GM19025 (cell line): ENCODE measurements around the gene TULP4.
A peak's percentile ranks its signal among the peaks of the same experiment; 100 is the strongest.
"Not testable (repeated sequence)": the region's sequence is repeated elsewhere in the genome, so short reads cannot be mapped to it uniquely, and the experiment has no call there.

Source experiments
- ATAC-seq: cut with Tn5 transposase; IDR thresholded peaks from one replicate; pipeline ENCODE4 v1.9.1; 2021; ENCODE audit warnings: mild to moderate bottlenecking, low read depth, moderate library complexity; ENCODE audit not compliant: unreplicated experiment

TULP4 gene

DNA sequence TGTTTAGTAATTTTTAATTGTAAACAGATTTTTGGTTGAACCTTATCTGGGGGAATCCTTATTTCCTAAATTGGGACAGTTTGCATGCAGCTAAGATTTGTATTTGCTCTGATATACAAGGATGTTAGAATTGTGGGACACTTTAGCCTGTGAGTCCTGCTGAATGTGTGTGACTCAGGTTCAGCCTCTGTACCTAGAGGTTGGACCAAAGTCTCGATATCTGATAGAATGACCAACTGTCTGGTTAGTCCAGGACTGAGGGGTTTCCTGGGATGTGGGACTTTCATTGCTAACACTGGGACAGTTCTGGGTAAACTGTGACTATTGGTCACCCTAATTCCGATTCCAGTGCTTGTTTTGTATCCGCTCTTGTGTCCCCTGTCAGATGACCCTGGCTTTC lies 20.2 kb upstream of the TULP4 start:
- no peak for ATAC-seq

GRCh38 chr6:158293122-158293521 lies 19.1 kb upstream of the TULP4 start:
- ATAC-seq: no peak

DNA sequence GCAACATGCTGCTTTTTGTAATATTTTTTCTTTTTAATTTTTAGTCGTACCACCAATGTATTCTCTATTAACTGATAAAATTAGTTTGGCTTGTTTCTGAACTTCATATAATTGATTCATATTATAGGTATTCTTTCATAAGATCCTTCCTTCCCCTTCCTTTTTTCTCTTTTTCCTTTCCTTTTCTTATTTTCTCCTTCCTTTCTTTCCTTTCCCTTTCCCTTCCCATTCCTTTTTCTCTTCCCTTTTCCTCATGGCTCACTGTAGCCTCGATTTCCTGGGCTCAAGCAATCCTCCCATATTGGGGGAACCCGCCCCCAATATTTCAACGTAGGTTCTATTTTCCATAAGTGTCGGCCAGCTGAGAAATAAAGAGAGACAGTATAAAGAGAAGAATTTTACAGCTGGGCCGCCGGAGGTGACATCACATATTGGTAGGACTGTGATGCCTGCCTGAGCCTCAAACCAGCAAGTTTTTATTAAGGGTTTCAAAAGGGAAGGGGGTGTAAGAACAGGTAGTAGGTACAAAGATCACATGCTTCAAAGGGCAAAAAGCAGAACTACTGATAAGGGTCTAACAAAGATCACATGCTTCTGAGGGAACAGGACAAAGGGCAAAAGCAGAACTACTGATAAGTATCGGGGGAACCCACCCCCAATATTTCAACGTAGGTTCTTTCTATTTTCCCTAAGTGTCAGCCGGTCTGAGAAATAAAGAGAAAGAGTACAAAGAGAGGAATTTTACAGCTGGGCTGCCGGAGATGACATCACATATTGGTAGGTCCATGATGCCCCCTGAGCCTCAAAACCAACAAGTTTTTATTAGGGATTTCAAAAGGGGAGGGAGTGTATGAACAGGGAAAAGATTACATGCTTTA lies 16.1 kb upstream of the TULP4 start:
- ATAC-seq: not testable (repeated sequence)

DNA sequence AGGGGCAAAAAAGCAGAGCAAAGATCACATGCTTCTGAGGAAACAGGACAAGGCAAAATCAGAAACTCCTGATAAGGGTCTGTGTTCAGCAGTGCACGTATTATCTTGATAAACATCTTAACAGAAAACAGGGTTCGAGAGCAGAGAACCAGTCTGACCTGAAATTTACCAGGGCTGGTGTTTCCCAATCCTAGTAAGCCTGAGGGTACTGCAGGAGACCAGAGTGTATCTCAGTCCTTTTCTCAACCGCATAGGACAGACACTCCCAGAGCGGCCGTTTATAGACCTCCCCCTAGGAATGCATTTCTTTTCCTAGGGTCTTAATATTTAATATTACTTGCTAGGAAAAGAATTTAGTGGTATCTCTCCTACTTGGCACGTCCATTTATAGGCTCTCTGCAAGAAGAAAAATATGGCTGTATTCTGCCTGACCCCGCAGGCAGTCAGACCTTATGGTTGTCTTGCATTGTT lies 15.4 kb upstream of the TULP4 start:
- ATAC-seq: not testable (repeated sequence)

DNA sequence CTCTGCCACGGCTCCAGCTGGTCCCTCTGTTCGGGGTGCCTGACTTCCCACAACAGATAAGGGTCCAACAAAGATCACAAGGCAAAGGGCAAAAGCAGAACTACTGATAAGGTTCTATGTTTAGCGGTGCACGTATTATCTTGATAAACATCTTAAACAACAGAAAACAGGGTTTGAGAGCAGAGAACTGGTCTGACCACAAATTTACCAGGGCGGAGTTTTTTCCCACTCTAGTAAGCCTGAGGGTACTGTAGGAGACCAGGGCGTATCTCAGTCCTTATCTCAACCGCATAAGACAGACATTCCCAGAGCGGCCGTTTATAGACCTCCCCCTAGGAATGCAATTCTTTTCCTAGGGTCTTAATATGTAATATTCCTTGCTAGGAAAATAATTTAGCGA lies 14.6 kb upstream of the TULP4 start:
- ATAC-seq: not testable (repeated sequence)

DNA sequence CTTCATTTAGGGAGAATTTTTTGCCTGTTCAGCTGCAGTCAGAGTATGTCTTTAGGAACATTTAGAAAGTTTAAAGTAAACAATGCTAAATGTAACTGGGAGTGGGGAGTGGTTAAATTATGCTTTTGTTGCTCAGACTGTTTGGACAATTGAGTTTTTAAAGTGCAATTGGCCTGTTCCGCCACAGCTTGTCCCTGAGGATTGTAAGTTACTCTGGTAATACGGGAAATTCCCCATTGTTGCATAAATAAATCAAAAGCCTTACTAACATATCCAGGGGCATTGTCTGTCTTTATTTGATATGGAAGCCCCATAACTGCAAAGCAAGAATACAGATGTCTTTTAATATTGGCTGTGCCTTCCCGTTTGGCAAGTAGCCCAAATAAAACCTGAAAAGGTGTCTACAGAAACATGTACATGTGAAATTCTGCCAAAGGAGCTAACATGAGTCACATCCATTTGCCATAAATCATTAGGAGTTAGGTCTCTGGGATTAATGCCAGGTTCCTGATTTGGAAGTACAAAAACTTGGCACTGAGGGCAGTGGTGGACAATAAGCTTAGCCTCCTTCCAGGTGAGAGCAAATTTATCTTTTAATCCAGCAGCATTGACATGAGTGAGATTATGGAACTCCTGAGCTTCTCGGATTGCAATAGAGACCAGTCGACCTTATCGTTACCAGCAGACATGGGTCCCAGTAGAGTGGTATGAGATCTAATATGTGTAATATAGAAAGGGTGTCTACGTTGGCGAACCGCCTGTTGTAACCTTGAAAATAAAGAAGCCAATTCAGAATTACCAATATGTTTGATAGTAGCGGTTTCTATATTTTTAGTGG lies 11.7 kb upstream of the TULP4 start:
- not testable (repeated sequence) for ATAC-seq

DNA sequence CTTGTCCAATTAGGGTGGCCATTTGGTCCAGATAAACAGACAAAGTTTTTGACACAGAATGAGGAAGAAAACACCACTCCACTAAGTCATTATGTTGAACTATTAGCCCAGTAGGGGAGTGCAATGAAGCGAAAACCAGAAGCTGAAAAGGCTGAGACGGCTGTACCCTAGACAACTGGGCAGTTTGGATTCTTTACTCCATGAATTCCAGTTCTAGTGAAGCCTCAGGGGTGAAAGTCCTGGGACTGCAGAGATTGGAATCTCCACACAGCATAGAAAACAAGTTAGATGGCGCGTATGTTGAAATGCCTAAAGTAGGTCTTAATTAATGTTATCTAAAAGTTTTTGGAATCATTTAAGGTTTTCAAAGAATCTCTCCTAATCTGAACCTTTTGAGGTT lies 10.7 kb upstream of the TULP4 start:
- not testable (repeated sequence) for ATAC-seq

- not testable (repeated sequence) for ATAC-seq
Observed at GRCh38 chr6:158302195-158302796, 10.0 kb upstream of the TULP4 start.

- no peak for ATAC-seq
Observed at GRCh38 chr6:158303210-158303731, 9.0 kb upstream of the TULP4 start.

DNA sequence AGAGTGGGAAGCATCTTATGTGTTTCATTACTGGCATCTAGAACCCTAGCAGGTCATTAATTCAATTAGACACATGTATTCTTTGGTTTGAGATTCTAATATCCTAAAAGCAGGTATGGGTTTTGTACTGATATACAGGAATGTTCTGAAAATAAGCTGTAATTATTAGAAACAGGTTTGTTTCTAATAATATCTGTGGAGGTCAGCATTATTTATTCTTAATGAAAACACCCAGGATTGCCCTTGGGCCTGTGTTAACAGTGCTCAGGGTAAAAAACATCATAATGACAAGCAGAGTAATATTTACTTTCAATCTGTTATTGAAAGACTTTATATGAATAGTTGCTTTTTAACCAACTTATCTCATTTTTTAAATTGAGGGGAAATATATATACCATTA lies 8.0 kb upstream of the TULP4 start:
- no peak for ATAC-seq

DNA sequence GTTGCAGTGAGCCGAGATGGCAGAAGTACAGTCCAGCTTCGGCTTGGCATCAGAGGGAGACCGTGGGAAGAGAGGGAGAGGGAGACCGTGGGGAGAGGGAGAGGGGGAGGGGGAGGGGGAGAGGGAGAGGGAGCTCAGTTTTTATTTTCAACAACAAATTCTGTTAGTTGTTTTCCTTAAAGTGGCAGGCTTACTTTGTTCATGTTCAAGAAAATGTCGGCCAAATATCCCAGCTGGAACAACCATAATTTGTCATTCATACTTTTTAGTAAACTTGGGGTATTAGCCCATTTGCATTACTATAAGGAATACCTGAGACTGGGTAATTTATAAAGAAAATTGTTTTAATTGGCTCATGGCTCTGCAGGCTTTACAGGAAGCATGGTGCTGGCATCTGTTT lies 2.5 kb upstream of the TULP4 start:
- ATAC-seq: no peak

GRCh38 chr6:158311193-158311592 lies 1.1 kb upstream of the TULP4 start:
- ATAC-seq: no peak

GRCh38 chr6:158311626-158312025 lies 639 bp upstream of the TULP4 start:
- ATAC-seq: no peak

GRCh38 chr6:158312672-158313397 lies 570 bp downstream of the TULP4 start:
- ATAC-seq: no peak

- ATAC-seq: peak; percentile 54
Observed at GRCh38 chr6:158313989-158314388, 1.7 kb downstream of the TULP4 start.

GRCh38 chr6:158314737-158315136 lies 2.5 kb downstream of the TULP4 start:
- no peak for ATAC-seq

- no peak for ATAC-seq
Observed at GRCh38 chr6:158316022-158316421, 3.8 kb downstream of the TULP4 start.

DNA sequence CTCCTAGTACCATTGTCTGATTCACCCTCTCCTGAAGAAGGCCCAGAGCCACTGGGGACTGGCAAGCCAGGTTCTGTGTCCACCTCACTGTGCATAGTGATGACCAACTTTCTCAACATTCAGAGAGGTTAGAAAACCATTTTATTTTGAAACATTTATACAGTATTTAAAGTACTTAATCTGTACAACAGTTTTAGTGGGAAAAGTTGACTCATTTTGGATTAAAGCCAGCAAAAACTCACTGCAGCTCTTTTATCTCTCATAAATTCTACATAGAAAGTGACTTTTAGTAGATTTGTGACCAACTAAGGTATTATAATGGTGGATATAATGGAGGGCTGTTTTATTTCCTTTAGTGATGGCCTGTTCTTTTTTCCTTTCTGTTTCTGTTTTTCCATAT lies 9.7 kb downstream of the TULP4 start:
- ATAC-seq: no peak

GRCh38 chr6:158322400-158322723 lies 10.1 kb downstream of the TULP4 start:
- no peak for ATAC-seq
